Mammary microvascular endothelial cell (primary cell): Measurements from ENCODE around the gene SNX5. TPM values are rescaled to one million over a fixed set of nuclear protein-coding genes. Genes with fewer than 3 reads are reported as not detected.

ENCODE experiments used
- total RNA-seq: library from RNA; depleted of rRNA; stranded (reverse); fragments of >200 nt; gene quantifications from 2 replicates; pipeline ENCODE4 v1.2.3, GENCODE V29; 2015

The SNX5 gene
- 90.6 and 105 TPM in 2 replicates for total RNA-seq

DNA sequence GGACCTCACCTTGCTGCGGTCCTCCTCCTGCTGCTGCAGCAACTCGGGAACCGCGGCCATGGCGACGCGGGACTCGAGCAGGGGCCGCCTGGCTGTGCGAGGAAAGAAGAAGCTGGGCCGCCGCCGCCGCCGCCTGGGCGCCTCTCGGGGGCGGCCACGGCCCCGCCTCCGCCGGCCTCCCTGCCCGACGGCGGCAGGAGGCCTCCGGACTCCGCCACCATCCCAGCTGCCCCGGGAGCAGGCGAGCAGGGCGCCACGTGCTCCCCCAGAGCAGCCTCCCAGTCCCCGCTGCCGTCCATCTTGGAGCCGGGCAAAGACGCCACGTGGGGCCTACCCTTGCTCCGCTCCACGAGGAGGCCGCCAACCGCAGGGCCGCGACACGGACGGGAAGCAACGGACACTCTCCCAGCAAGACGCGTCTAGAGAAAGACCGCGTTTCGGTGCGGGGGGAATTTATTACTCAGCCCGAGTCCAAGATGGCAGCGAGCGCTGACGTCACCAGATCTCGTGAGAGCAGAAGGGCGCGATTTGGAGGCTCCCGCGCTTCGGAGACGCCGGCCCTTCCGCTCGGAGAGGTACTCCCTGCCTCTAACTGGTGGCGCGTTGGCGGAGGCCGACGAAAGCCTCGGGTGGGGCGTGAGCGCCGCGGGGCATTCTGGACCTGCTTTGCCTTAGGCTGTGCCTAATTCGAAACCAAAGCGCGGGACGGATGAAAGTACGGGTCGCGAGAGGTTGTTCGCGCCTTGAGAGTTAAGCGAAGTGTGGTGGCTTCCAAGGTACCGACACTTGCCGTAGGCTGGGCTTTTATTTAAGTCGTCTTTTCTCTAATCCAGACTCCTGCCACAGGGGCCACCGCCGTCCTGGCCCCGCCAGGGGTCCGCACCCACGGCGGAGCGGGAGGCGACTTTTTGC lies at the start of gene SNX5, which contains the start of gene MGME1:
TSS of gene SNX5 (minus strand) at position 429 of the 912 bp plus-strand sequence. CDS start at position 60, 369 bp downstream.
TSS of gene MGME1 (plus strand) at position 653 of the 912 bp plus-strand sequence. CDS start 842 bp downstream, outside the sequence.

Other genes starting within 250 kb of the SNX5 start
- 11.5 and 14.9 TPM in 2 replicates for gene MGME1, start 224 bp upstream of the SNX5 start, total RNA-seq
- gene OVOL2, start 89.1 kb upstream of the SNX5 start, total RNA-seq: not detected in 2 replicates
- 5.9 and 6.3 TPM in 2 replicates for gene KAT14, start 169.1 kb upstream of the SNX5 start, total RNA-seq
- 7.2 and 11.3 TPM in 2 replicates for gene PET117, start 169.1 kb upstream of the SNX5 start, total RNA-seq